CD4-positive, alpha-beta T cell treated with Interleukin-2 at 100 ng/mL for 4 hours (primary cell): ENCODE measurements around the gene ATP2C1.
"Not testable (repeated sequence)": the region's sequence is repeated elsewhere in the genome, so short reads cannot be mapped to it uniquely, and the experiment has no call there.

ENCODE experiments used
- DNase-seq: peaks from one replicate; pipeline ENCODE4 v3.0.0-alpha.2; 2020; ENCODE audit warnings: low spot score

ATP2C1 gene, protein sequence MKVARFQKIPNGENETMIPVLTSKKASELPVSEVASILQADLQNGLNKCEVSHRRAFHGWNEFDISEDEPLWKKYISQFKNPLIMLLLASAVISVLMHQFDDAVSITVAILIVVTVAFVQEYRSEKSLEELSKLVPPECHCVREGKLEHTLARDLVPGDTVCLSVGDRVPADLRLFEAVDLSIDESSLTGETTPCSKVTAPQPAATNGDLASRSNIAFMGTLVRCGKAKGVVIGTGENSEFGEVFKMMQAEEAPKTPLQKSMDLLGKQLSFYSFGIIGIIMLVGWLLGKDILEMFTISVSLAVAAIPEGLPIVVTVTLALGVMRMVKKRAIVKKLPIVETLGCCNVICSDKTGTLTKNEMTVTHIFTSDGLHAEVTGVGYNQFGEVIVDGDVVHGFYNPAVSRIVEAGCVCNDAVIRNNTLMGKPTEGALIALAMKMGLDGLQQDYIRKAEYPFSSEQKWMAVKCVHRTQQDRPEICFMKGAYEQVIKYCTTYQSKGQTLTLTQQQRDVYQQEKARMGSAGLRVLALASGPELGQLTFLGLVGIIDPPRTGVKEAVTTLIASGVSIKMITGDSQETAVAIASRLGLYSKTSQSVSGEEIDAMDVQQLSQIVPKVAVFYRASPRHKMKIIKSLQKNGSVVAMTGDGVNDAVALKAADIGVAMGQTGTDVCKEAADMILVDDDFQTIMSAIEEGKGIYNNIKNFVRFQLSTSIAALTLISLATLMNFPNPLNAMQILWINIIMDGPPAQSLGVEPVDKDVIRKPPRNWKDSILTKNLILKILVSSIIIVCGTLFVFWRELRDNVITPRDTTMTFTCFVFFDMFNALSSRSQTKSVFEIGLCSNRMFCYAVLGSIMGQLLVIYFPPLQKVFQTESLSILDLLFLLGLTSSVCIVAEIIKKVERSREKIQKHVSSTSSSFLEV

GRCh38 chr3:130893376-130894129 is at the start of gene ATP2C1:
TSS of gene ATP2C1 (plus strand) at chr3:130894084. CDS start at chr3:130894770, 686 bp downstream.
- DNase-seq = peak; percentile 92

GRCh38 chr3:130844462-130844861 is 49.4 kb upstream of the ATP2C1 start:
- no peak for DNase-seq

DNA sequence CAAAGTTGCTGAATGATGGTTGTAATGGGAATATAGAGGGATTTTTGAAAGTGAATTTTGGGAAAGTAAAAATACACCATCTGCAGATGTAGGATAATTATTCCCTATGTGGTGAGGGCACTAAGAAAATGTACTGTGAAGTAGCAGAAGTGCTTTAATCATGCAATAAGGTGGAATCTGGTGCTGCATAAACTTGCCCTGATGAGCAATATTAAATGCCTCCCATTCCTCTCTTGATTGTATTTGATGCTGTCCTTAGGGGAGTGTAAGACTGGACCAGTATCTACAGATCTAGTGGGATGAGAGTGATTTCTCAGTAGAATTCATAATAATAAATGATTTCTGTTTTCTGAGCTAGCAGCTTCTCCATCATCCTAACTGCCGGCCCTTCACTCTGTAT is 47.7 kb upstream of the ATP2C1 start:
- DNase-seq = no peak

DNA sequence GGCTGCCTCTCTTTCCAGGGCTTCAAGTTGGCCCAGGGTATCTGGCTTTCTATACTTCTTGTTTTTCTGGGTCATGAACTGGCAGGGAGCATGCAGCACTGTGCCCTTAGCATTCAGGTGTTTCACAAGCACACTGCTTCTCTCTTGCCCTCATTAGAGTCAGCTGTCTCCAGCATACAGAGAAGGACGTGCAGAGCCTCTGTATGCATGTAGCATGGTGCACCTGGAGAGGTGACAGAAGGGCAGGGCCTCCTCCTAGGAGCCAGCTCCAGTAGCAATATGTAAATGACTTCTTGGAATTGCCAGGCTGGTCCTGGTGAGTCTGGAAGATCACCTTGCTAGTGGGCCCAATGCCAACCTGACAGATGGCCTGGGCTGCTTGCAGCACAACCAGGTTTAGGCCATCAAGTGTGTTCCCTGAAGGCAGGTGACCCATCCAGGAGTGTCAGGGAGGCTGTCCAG is 44.8 kb upstream of the ATP2C1 start:
- no peak for DNase-seq

DNA sequence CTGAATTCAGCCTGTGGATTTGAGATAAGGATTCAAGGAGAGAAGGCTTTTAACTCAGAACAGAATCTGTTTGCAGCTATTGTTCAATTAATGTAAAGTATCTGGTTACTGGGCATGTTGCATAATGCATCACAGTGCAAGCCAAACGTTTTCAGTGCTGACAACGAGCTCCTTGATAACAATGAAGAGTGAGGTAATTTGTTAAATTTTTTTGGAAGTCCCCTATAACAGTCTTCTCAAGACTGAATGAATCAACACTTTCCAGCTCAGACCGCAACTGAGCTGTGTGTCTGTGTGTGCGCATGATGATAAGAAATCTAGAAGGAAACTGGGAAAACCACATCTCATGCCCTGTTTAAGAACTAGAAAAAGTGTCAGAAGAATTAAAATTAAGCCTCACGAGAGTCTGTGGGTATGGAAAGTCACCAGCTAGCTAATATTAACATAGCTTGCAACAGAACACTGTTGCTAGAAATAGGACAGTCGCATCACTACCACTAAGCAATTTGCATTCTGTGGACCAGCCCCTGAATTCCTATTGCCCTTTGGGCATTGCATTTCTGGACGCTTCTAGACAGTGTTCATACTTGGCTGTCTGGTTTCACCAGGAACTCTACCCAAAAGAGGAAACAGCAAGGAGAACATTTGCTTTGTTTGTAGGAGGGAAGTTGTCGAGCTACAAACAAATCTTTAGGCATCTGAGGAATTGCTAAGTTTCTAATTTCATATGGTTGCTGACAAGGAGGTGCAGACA is 43.7 kb upstream of the ATP2C1 start:
- peak; percentile 38 for DNase-seq

DNA sequence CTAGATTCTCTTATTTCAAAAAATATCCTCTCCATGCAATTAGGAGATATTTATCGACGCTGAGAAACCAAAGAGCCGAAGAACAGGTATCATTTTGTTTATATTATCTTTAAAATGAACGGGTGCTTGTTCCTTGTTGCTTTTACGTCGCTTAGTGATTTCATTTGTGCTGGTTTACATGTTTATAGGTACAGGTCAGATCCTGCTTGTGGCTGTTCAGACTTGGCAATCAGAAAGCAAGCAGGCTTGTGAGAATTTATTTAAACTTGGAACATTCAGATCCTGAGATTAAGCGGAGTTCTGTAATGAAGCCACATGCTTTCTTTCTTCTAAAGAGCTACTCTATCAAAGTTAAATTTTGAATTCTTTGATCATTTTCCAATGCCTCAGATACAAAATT is 43.0 kb upstream of the ATP2C1 start:
- DNase-seq = no peak

- no peak for DNase-seq
These were observed 42.6 kb upstream of the ATP2C1 start for GRCh38 chr3:130851277-130851676.

GRCh38 chr3:130853581-130853980 is 40.3 kb upstream of the ATP2C1 start:
- DNase-seq = no peak

- no peak for DNase-seq
These were observed 39.5 kb upstream of the ATP2C1 start for GRCh38 chr3:130854208-130854864.

DNA sequence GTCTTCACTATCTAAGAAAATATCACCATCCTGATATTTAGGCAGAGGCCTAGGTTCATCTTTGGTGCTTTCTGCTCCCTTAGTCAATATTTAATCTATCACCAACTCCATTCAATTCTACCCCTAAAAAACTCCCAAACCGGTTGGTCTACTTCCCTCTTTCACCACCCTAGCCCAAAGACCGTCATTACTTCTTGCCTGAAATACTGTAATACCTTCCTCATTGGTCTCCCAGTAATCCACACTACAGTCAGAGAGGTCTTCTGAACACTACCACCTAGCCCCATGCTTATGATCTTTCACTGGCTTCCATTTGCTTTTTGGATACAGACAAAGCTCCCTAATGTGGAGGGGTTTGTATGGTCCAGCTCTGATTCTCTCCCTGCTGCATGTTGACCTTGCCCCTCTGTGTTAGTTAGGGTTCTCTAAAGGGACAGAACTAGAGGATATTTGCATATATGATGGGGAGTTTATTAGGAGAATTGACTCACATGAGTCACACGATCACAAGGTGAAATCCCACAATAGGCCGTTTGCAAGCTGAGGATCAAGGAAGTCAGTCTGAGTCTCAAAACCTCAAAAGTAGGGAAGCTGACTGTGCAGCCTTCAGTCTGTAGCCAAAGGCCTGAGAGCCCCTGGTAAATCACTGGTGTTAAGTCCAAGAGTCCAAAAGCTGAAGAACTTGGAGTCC is 36.4 kb upstream of the ATP2C1 start:
- DNase-seq = no peak

GRCh38 chr3:130862130-130862529 is 31.8 kb upstream of the ATP2C1 start:
- not testable (repeated sequence) for DNase-seq

DNA sequence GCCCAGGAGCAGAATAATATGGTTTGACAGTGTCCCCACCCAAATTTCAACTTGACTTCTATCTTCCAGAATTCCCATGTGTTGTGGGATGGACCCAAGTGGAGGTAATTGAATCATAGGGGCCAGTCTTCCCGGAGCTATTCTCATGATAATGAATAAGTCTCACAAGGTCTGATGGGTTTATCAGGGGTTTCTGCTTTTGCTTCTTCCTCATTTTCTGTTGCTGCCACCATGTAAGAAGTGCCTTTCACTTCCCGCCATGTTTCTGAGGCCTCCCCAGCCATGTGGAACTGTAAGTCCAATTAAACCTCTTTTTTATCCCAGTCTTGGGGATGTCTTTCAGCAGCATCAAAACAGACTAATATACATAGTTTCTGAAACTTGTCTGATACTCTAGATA is 28.4 kb upstream of the ATP2C1 start:
- DNase-seq = no peak

GRCh38 chr3:130866327-130866726 is 27.6 kb upstream of the ATP2C1 start:
- DNase-seq = no peak

DNA sequence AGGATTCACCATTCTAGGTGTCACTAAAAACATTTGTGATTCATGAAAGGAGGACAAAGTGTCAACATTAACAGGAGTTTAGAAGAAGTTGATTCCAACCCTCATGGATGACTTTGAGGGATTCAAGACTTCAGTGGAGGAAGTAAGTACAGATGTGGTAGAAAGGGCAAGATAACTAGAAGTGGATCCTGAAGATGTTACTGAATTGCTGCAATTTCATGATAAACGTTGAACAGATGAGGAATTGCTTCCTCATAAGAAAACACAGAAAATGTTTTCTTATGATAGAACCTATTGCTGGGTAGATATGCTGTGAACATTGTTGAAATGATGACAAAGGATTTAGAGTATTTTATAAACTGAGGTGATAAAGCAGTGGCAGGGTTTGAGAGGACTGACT is 23.5 kb upstream of the ATP2C1 start:
- no peak for DNase-seq

GRCh38 chr3:130876594-130876993 is 17.3 kb upstream of the ATP2C1 start:
- no peak for DNase-seq

- no peak for DNase-seq
These were observed 15.4 kb upstream of the ATP2C1 start for GRCh38 chr3:130878464-130878863.

DNA sequence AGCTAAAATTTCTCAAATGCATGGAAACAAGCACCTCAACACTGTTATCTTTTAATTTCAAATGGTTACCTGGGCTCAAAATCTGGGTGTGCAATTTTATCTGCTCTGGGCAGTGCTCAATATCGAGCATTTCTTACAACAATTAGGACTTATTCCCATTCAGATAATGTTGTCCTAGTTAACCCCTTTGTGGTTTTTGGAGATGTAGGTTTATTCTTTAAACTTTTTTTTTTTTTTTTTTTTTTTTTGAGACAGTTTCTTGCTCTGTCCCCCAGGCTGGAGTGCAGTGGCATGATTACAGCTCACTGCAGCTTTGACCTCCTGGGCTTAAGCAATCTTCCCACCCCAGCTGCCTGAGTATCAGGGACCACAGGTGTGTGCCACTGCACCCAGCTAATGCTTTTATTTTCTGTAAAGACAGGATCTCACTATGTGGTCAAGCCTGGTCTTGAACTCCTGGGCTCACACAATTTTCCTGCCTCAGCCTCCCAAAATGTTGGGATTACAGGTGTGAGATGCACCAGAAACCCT is 4.4 kb upstream of the ATP2C1 start:
- no peak for DNase-seq

- peak; percentile 84 for DNase-seq
These were observed 1.0 kb upstream of the ATP2C1 start for GRCh38 chr3:130892759-130893375.

DNA sequence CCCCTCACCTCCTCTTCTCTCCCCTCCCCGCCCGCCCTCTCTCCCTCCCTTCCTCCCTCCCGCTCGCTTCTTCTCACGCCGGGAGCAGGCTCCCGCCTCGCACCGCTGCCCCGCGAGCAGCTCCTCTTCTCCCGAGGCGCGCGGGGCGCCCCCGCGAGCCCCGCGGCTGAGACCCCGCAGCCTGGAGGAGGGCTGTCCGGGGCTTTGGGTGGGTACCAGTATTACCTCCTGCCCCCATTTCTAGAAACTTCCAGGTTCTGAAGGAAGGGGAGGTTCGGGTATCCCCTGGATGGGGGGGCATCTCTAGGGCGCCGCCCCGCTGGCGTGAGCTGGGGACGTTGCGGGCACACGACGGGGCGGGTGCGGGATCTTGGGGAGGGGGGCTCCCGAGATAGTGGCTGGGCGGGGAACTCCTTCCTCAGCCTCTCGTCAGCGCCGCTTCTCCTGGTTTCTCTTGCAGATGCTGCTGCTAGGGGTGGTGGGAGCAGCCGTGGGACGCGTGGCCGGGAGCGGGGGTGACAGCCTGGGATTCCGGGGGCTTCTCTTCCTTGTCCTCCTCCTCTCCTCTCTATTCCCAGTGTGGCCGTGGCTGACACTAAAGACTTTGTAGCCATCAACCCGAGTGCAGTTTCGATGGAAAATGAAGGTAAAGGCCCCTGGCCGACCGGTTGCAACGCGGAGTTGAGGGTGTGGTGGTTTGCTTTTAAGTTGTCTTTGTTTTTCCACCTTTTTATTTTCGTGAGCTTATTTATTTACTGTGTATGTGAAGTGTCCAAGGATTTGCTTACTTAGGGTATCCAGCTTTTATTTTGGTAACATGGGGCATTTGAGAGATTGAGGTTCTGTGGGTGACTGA is 474 bp downstream of the ATP2C1 start:
- DNase-seq = peak; percentile 38
